Breast epithelium (tissue), 3 donors: ENCODE results near the gene OGFOD3.

Experiments used
- POLR2A ChIP-seq: fragments of 450-650 bp; IDR thresholded peaks from one replicate; pipeline ENCODE4 v1.6.1; 2016; ENCODE audit warnings: antibody characterized with exemption, mild to moderate bottlenecking, moderate library complexity
- POLR2AphosphoS5 ChIP-seq, 3 donors: sonication (generic); formaldehyde crosslinking; IDR thresholded peaks; one replicate each; pipeline ENCODE4 v1.6.1; 2017; ENCODE audit warnings: antibody characterized with exemption in 3 of 3
- TF ChIP-seq, protein P1 (sequence below), 3 donors: fragments of 450-650 bp; IDR thresholded peaks; one replicate each; pipeline ENCODE4 v1.5.1; 2016 to 2017; ENCODE audit warnings: antibody characterized with exemption in 3 of 3, mild to moderate bottlenecking in 3 of 3, moderate library complexity in 3 of 3

DNA sequence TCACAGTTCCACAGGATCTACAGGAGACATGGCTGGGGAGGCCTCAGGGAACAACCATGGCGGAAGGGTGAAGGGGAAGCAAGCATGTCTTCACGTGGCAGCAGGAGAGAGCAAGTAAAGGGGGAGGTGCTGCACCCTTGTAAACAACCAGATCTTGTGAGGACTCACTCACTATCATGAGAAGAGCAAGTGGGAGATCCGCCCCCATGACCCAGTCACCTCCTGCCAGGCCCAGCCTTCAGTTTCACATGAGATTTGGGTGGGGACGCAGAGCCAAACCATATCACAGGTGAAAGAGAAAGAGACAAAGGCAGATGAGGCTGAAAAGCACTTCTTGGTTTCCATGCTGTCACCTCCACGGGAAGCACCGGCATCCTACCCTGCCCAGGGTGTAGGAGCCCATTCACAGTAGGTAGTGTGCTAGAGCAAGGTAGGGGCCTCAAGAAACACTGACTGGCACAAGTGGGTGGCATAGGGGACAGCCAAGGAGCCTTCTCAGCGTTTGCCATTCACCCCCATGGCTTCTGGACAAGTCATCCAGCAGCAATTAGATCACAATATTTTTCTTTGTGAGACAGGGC is 46.7 kb upstream of the OGFOD3 start:
- TF ChIP-seq, protein P1, sequence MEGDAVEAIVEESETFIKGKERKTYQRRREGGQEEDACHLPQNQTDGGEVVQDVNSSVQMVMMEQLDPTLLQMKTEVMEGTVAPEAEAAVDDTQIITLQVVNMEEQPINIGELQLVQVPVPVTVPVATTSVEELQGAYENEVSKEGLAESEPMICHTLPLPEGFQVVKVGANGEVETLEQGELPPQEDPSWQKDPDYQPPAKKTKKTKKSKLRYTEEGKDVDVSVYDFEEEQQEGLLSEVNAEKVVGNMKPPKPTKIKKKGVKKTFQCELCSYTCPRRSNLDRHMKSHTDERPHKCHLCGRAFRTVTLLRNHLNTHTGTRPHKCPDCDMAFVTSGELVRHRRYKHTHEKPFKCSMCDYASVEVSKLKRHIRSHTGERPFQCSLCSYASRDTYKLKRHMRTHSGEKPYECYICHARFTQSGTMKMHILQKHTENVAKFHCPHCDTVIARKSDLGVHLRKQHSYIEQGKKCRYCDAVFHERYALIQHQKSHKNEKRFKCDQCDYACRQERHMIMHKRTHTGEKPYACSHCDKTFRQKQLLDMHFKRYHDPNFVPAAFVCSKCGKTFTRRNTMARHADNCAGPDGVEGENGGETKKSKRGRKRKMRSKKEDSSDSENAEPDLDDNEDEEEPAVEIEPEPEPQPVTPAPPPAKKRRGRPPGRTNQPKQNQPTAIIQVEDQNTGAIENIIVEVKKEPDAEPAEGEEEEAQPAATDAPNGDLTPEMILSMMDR (IDR thresholded peaks at IDR 0.05) = no peak
- TF ChIP-seq POLR2A (no peak), POLR2AphosphoS5 (IDR thresholded peaks at IDR 0.05) (no peak)
